ENCODE results near the gene MAP2K2. TPM values are rescaled to one million over a fixed set of nuclear protein-coding genes. Genes with fewer than 3 reads are reported as not detected.

MAP2K2 gene
- polyA plus RNA-seq, 3 donors = 77.1 to 97.2 (median 79.0) TPM

DNA sequence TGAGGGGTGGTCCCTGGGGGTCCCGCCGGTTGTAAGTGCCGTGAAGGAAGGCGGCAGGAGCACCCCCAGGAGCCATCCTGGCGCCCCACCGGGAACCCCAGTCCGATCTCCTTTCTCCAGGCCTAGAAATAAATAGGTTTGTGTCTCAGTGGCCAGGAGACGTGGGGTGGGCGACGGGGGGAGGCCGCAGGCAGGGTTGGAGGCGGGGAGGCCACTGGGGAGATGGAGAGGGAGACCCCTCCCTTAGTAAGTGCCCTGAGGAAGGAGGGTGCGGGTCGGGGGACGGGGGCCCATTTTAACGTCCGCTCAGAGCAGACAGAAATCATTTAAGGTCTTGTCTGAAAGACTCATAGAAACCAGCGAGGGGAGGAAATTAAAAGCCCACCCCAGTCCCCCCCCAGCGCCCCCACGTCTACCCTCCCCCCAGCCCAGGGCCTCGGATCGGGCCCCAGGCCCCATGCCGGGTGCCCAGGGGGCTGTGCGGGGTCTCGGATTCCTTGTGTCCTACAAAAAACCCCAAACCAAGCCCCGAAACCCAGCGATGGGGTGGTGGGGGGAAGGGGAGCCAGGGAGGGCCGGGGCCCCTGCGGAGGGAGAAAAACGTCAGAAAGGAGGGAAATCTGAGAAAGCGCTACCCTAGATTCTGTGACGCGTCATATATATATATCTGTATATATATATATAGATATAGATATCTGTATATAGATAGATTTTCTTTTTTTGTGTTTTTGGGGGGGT, 76.8 kb downstream of the MAP2K2 start:
- no peak for DNase-seq (ENCODE audit: low read depth in 3 of 3, low spot score in 2 of 3)

DNA sequence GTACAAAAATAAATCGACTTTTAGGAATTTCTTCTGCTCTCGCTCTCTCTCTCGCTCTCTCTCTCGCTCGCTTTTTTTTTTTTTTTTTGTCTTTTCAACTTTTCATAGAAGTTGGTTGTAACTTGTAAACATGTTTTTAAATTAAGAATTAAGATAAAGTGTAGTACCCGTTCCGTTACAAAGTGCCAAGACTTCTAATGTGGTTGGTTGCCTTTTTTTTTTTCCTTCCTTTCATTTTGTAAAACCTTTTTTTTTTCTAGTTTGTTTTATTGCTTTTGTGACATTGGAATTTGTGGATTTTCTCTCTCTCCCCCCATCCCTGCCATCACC, 77.6 kb downstream of the MAP2K2 start:
- no peak for DNase-seq (ENCODE audit: low read depth in 3 of 3, low spot score in 2 of 3)

GRCh38 chr19:4045597-4046361, 78.1 kb downstream of the MAP2K2 start:
- no peak for DNase-seq (ENCODE audit: low read depth in 3 of 3, low spot score in 2 of 3)

GRCh38 chr19:4044990-4045465, 78.9 kb downstream of the MAP2K2 start:
- no peak for DNase-seq (ENCODE audit: low read depth in 3 of 3, low spot score in 2 of 3)

- DNase-seq (ENCODE audit: low read depth in 3 of 3, low spot score in 2 of 3) = no peak
These were observed 79.8 kb downstream of the MAP2K2 start for GRCh38 chr19:4043966-4044715.

DNA sequence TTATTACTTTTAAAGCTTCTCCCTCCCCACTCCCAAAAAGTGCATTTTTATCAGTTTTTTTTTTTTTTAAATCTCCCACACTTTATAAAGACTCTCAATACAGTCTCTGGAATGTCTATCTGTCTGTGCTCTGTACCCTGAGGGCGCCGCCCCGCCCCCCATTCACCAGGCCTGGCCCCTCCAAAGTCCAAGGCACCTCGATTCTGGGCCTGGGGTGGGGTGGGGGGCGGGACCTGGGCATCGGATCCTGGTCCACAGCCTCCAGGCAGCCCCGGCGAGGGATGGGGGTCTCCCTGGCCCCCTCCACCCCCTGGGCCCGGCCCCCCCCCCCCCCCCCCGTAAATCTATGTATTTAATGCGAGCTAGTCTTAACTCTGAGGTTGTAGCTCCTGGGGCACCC, 80.5 kb downstream of the MAP2K2 start:
- DNase-seq (ENCODE audit: low read depth in 3 of 3, low spot score in 2 of 3) = no peak

GRCh38 chr19:4042731-4043082, 81.2 kb downstream of the MAP2K2 start:
- no peak for DNase-seq (ENCODE audit: low read depth in 3 of 3, low spot score in 2 of 3)

DNA sequence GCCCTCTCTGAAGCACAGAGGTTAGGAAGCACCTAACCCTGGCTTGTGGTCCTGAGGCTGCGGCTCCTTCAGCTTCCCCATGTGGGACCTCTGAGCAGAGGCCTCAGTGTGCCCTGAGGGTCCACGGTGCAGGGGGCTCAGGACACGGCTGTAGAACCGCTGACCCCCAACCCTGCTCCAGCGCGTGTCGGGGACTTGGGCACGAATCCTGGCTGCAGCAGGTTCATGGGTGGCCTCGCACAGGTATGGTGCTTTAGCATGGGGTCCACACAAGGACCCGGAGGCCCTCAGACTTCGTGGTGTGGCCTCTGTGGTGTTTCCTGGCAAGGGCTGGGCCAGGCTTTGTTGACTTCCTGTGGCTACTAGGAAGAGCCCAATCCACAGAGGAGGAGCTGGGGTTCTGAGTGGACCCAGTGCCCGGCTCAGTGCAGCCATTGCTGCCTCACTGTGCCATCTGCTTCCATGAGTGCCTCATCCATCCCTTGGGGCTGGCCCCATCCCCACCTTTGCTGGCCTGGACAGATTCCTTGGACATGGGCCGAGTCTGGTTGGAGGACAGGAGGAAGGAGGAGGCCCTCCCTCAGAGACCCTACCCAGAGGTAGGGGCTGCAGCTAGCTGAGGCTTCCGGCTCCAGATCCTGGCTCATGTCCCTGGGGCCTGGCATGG, 81.7 kb downstream of the MAP2K2 start:
- DNase-seq (ENCODE audit: low read depth in 3 of 3, low spot score in 2 of 3) = no peak

Other genes with a start within 250 kb of the MAP2K2 start
- gene ATCAY, start 243.4 kb downstream of the MAP2K2 start, polyA plus RNA-seq (ENCODE audit: insufficient read length in 3 of 3) = under 1 TPM; 0.18 to 0.46 (median 0.18) TPM
- gene NMRK2, start 191.1 kb downstream of the MAP2K2 start, polyA plus RNA-seq (ENCODE audit: insufficient read length in 3 of 3) = under 1 TPM; 0.14 to 0.50 (median 0.27) TPM
- gene DAPK3, start 153.0 kb downstream of the MAP2K2 start, polyA plus RNA-seq (ENCODE audit: insufficient read length in 3 of 3) = 10 to 100 TPM; 30.9 to 37.3 (median 30.9) TPM
- gene EEF2, start 138.7 kb downstream of the MAP2K2 start, polyA plus RNA-seq (ENCODE audit: insufficient read length in 3 of 3) = 1,000 to 10,000 TPM; 1,409 to 1,651 (median 1,477) TPM
- 10 to 100 TPM; 25.2 to 34.8 (median 29.6) TPM for gene PIAS4, start 116.4 kb downstream of the MAP2K2 start, polyA plus RNA-seq (ENCODE audit: insufficient read length in 3 of 3)
- gene ZBTB7A, start 57.2 kb downstream of the MAP2K2 start, polyA plus RNA-seq (ENCODE audit: insufficient read length in 3 of 3) = 1 to 10 TPM; 7.2 to 9.0 (median 7.4) TPM
- gene CREB3L3, start 29.5 kb upstream of the MAP2K2 start, polyA plus RNA-seq (ENCODE audit: insufficient read length in 3 of 3) = 1 to 10 TPM in 2 of 3 donors, under 1 TPM in 1; 1.00 to 1.5 (median 1.5) TPM
- gene SIRT6, start 58.4 kb upstream of the MAP2K2 start, polyA plus RNA-seq (ENCODE audit: insufficient read length in 3 of 3) = 10 to 100 TPM; 12.8 to 14.6 (median 14.0) TPM
- 1 to 10 TPM in 1 of 3 donors, under 1 TPM in 2; 0.65 to 1.1 (median 0.76) TPM for gene ANKRD24, start 58.6 kb upstream of the MAP2K2 start, polyA plus RNA-seq (ENCODE audit: insufficient read length in 3 of 3)
- under 1 TPM; 0.40 to 0.56 (median 0.49) TPM for gene EBI3, start 105.4 kb upstream of the MAP2K2 start, polyA plus RNA-seq (ENCODE audit: insufficient read length in 3 of 3)
- 10 to 100 TPM; 21.3 to 22.1 (median 22.0) TPM for gene YJU2, start 123.0 kb upstream of the MAP2K2 start, polyA plus RNA-seq (ENCODE audit: insufficient read length in 3 of 3)
- gene SHD, start 155.1 kb upstream of the MAP2K2 start, polyA plus RNA-seq (ENCODE audit: insufficient read length in 3 of 3) = 1 to 10 TPM; 1.3 to 1.6 (median 1.3) TPM
- under 1 TPM in 2 of 3 donors, not detected in 1; 0.14 to 0.28 TPM for gene TMIGD2, start 178.3 kb upstream of the MAP2K2 start, polyA plus RNA-seq (ENCODE audit: insufficient read length in 3 of 3)
- 1 to 10 TPM; 4.3 to 5.4 (median 5.0) TPM for gene FSD1, start 180.5 kb upstream of the MAP2K2 start, polyA plus RNA-seq (ENCODE audit: insufficient read length in 3 of 3)
- gene STAP2, start 214.7 kb upstream of the MAP2K2 start, polyA plus RNA-seq (ENCODE audit: insufficient read length in 3 of 3) = 10 to 100 TPM; 22.6 to 30.0 (median 24.5) TPM
- gene MPND, start 219.4 kb upstream of the MAP2K2 start, polyA plus RNA-seq (ENCODE audit: insufficient read length in 3 of 3) = 10 to 100 TPM; 21.0 to 24.9 (median 24.4) TPM